ENCODE data around the gene FLCN.

FLCN gene

GRCh38 chr17:17242246-17242645 lies 5.3 kb upstream of the FLCN start:
- H3K9me3 ChIP-seq (ENCODE audit: insufficient read depth, low read length, severe bottlenecking), result no peaks in the 10 kb centered on the region
- no peaks in the 10 kb centered on the region for H3K79me2 ChIP-seq (ENCODE audit: insufficient read depth, low read length)
- no peak for ATAC-seq (ENCODE audit: insufficient read depth, low read depth)
- H4K20me1 ChIP-seq (ENCODE audit: insufficient read depth, low read length), result no peaks in the 10 kb centered on the region
- no peak overlapping the region for H3K4me3 ChIP-seq (ENCODE audit: low read depth in 1 of 2, low read length in 2 of 2)
- H3K4me1 ChIP-seq (ENCODE audit: insufficient read depth, low read length), result peaks cover 11% of the 10 kb centered on the region
- no peak for TF ChIP-seq EZH2 (IDR thresholded peaks at IDR 0.05; ENCODE audit: borderline replicate concordance, low read depth, low read length, severe bottlenecking)
- TF ChIP-seq, protein P1, sequence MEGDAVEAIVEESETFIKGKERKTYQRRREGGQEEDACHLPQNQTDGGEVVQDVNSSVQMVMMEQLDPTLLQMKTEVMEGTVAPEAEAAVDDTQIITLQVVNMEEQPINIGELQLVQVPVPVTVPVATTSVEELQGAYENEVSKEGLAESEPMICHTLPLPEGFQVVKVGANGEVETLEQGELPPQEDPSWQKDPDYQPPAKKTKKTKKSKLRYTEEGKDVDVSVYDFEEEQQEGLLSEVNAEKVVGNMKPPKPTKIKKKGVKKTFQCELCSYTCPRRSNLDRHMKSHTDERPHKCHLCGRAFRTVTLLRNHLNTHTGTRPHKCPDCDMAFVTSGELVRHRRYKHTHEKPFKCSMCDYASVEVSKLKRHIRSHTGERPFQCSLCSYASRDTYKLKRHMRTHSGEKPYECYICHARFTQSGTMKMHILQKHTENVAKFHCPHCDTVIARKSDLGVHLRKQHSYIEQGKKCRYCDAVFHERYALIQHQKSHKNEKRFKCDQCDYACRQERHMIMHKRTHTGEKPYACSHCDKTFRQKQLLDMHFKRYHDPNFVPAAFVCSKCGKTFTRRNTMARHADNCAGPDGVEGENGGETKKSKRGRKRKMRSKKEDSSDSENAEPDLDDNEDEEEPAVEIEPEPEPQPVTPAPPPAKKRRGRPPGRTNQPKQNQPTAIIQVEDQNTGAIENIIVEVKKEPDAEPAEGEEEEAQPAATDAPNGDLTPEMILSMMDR (IDR thresholded peaks at IDR 0.05; ENCODE audit: borderline replicate concordance, extremely low read depth, low read length, poor library complexity, severe bottlenecking), result no peak
- H3K36me3 ChIP-seq (ENCODE audit: insufficient read depth, low read length), result peaks cover 20% of the 10 kb centered on the region
- H3K27me3 ChIP-seq (ENCODE audit: insufficient read depth, low read length, poor library complexity), result no peaks in the 10 kb centered on the region
- no peak overlapping the region for H2AFZ ChIP-seq (ENCODE audit: low read depth, low read length)
- H3K4me2 ChIP-seq (ENCODE audit: insufficient read depth, low read length), result no peak overlapping the region
- DNase-seq, result no peak
- no peak overlapping the region for H3K27ac ChIP-seq (ENCODE audit: low read length)
- no peak overlapping the region for H3K9ac ChIP-seq (ENCODE audit: low read depth, low read length)

GRCh38 chr17:17241656-17242055 lies 4.7 kb upstream of the FLCN start:
- no peaks in the 10 kb centered on the region for H4K20me1 ChIP-seq (ENCODE audit: insufficient read depth, low read length)
- DNase-seq (no peak), ATAC-seq (ENCODE audit: insufficient read depth, low read depth) (no peak)
- H3K9me3 ChIP-seq (ENCODE audit: insufficient read depth, low read length, severe bottlenecking), result no peaks in the 10 kb centered on the region
- no peak overlapping the region for H3K4me2 ChIP-seq (ENCODE audit: insufficient read depth, low read length)
- H3K27me3 ChIP-seq (ENCODE audit: insufficient read depth, low read length, poor library complexity), result no peaks in the 10 kb centered on the region
- peaks cover 15% of the 10 kb centered on the region for H3K36me3 ChIP-seq (ENCODE audit: insufficient read depth, low read length)
- H3K4me1 ChIP-seq (ENCODE audit: insufficient read depth, low read length), result peaks cover 12% of the 10 kb centered on the region
- H3K9ac ChIP-seq (ENCODE audit: low read depth, low read length), result no peak overlapping the region
- H2AFZ ChIP-seq (ENCODE audit: low read depth, low read length), result no peak overlapping the region
- TF ChIP-seq, protein P1 (IDR thresholded peaks at IDR 0.05; ENCODE audit: borderline replicate concordance, extremely low read depth, low read length, poor library complexity, severe bottlenecking), result no peak
- TF ChIP-seq EZH2 (IDR thresholded peaks at IDR 0.05; ENCODE audit: borderline replicate concordance, low read depth, low read length, severe bottlenecking), result no peak
- H3K4me3 ChIP-seq (ENCODE audit: low read depth in 1 of 2, low read length in 2 of 2), result no peak overlapping the region
- no peak overlapping the region for H3K27ac ChIP-seq (ENCODE audit: low read length)
- peaks cover 5% of the 10 kb centered on the region for H3K79me2 ChIP-seq (ENCODE audit: insufficient read depth, low read length)

DNA sequence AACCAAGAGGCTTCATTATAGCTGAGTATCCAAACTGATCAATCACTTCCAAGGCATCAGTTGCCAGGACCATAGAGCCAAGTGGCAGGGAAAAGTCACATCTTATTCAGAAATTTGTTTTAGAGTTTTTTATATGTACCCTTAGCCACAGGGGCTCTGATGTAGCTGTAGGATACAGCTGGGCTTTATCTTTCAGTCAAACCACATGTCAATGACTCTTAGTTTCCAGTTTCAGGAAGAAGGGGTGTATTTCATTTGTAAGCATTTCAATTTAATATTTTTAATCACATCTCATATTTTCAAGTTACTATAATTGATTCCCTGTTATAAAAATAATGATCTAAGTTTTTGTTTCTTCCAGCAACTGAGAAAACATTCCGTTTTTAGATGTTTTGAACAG lies 2.9 kb upstream of the FLCN start:
- DNase-seq, result no peak
- Histone ChIP-seq H3K27me3 (ENCODE audit: insufficient read depth, low read length, poor library complexity) (no peaks in the 10 kb centered on the region), H2AFZ (ENCODE audit: low read depth, low read length) (no peak overlapping the region), H3K79me2 (ENCODE audit: insufficient read depth, low read length) (peaks cover 23% of the 10 kb centered on the region), H3K36me3 (ENCODE audit: insufficient read depth, low read length) (peaks cover 4% of the 10 kb centered on the region; the same call in 1 of the 2 replicates), H3K4me1 (ENCODE audit: insufficient read depth, low read length) (peaks cover 28% of the 10 kb centered on the region), H3K4me3 (ENCODE audit: low read depth in 1 of 2, low read length in 2 of 2) (no peak overlapping the region), H3K4me2 (ENCODE audit: insufficient read depth, low read length) (no peak overlapping the region), H3K9ac (ENCODE audit: low read depth, low read length) (no peak overlapping the region), H3K27ac (ENCODE audit: low read length) (no peak overlapping the region), H4K20me1 (ENCODE audit: insufficient read depth, low read length) (peaks cover 6% of the 10 kb centered on the region), H3K9me3 (ENCODE audit: insufficient read depth, low read length, severe bottlenecking) (no peaks in the 10 kb centered on the region)
- TF ChIP-seq, protein P1 (IDR thresholded peaks at IDR 0.05; ENCODE audit: borderline replicate concordance, extremely low read depth, low read length, poor library complexity, severe bottlenecking), result no peak
- no peak for TF ChIP-seq EZH2 (IDR thresholded peaks at IDR 0.05; ENCODE audit: borderline replicate concordance, low read depth, low read length, severe bottlenecking)
- no peak for ATAC-seq (ENCODE audit: insufficient read depth, low read depth)

All from DND-41 (cell line).